ENCODE data around the gene OSMR.

GRCh38 chr5:38870595-38870994, 24.8 kb downstream of the OSMR start:
- TF ChIP-seq CTCF (conservative IDR thresholded peaks at IDR 0.05; ENCODE audit: low read length) (no peak), EZH2phosphoT487 (IDR thresholded peaks at IDR 0.05; ENCODE audit: borderline replicate concordance) (no peak)

Data from Loucy (cell line).